Keratinocyte (primary cell): ENCODE measurements around the gene ZNF808. TPM values are rescaled to one million over a fixed set of nuclear protein-coding genes. Genes with fewer than 3 reads are reported as not detected.
"Not testable (repeated sequence)": the region's sequence is repeated elsewhere in the genome, so short reads cannot be mapped to it uniquely, and the experiment has no call there.

Experiments
- DNase-seq: peaks from one replicate; pipeline ENCODE4 v3.0.0-alpha.2; 2011; ENCODE audit warnings: low read depth, missing footprints, low spot score
- FAIRE-seq: peaks from 2 replicates; lab custom pipeline; 2011; peaks lifted over from hg19 to GRCh38; lab: Jason Lieb, UNC
- H2AFZ ChIP-seq: 2 replicates; pipeline ENCODE4 v1.6.0; 2012; ENCODE audit warnings: low read length, control low read depth, inconsistent platforms; ENCODE audit not compliant: control insufficient read depth
- H3K27ac ChIP-seq: 2 replicates; pipeline ENCODE4 v1.5.1; 2011; ENCODE audit warnings: low read length; ENCODE audit not compliant: control insufficient read depth, insufficient read depth
- H3K27me3 ChIP-seq: 3 replicates; pipeline ENCODE4 v1.6.0; 2011; ENCODE audit warnings: low read length; ENCODE audit not compliant: control insufficient read depth, insufficient read depth; ENCODE audit errors: extremely low read depth
- H3K36me3 ChIP-seq, 2 experiments: 2 replicates in 1 of 2; 3 replicates in 1 of 2; pipeline ENCODE4 v1.5.1; 2011; ENCODE audit warnings: low read length in 2 of 2, mild to moderate bottlenecking in 1 of 2; ENCODE audit not compliant: control insufficient read depth in 2 of 2, insufficient read depth in 2 of 2; ENCODE audit errors: extremely low read depth in 1 of 2
- H3K4me1 ChIP-seq: 3 replicates; pipeline ENCODE4 v1.5.1; 2011; ENCODE audit warnings: low read length; ENCODE audit not compliant: control insufficient read depth, insufficient read depth; ENCODE audit errors: extremely low read depth
- H3K4me2 ChIP-seq: 3 replicates; pipeline ENCODE4 v1.6.0; 2011; ENCODE audit warnings: low read depth, low read length; ENCODE audit not compliant: control insufficient read depth, insufficient read depth; ENCODE audit errors: extremely low read depth
- H3K4me3 ChIP-seq, 3 experiments: fragments of 200-600 bp in 1 of 3; sonication (generic) in 1 of 3; 2 replicates in 2 of 3; 3 replicates in 1 of 3; pipeline ENCODE4 v1.5.1; 2011 to 2016; ENCODE audit warnings: low read length in 3 of 3, mild to moderate bottlenecking in 3 of 3, control low read depth in 2 of 3, inconsistent platforms in 1 of 3, low read depth in 1 of 3, mixed read lengths in 1 of 3, mixed run types in 1 of 3, moderate library complexity in 1 of 3; ENCODE audit not compliant: control insufficient read depth in 2 of 3, insufficient read depth in 2 of 3; ENCODE audit errors: extremely low read depth in 1 of 3
- H3K79me2 ChIP-seq: 2 replicates; pipeline ENCODE4 v1.6.0; 2012; ENCODE audit warnings: low read length; ENCODE audit not compliant: control insufficient read depth, insufficient read depth
- H3K9ac ChIP-seq: 3 replicates; pipeline ENCODE4 v1.6.0; 2011; ENCODE audit warnings: low read length; ENCODE audit not compliant: control insufficient read depth, insufficient read depth; ENCODE audit errors: extremely low read depth
- H3K9me1 ChIP-seq: 3 replicates; pipeline ENCODE4 v1.6.0; 2011; ENCODE audit warnings: low read length; ENCODE audit not compliant: control insufficient read depth, insufficient read depth; ENCODE audit errors: extremely low read depth
- H3K9me3 ChIP-seq: 2 replicates; pipeline ENCODE4 v1.5.1; 2012; ENCODE audit warnings: low read depth, low read length; ENCODE audit not compliant: control insufficient read depth
- H4K20me1 ChIP-seq: 3 replicates; pipeline ENCODE4 v1.6.0; 2011; ENCODE audit warnings: low read length; ENCODE audit not compliant: control insufficient read depth, insufficient read depth; ENCODE audit errors: extremely low read depth
- EZH2 ChIP-seq: IDR thresholded peaks from one replicate; pipeline ENCODE4 v1.6.1; 2012; ENCODE audit warnings: inconsistent platforms, mild to moderate bottlenecking, low read length, moderate library complexity
- dilution Hi-C: fragments of 300-500 bp; cut with MboI; formaldehyde crosslinking; loops from one replicate; pipeline ENCODE4 v1.7.0; 2020; ENCODE audit warnings: low sequenced_read_pairs; ENCODE audit not compliant: extremely low pct_ligation_motif_present
- polyA plus RNA-seq, 5 experiments: library from polyadenylated mRNA; depleted of rRNA in 3 of 5; stranded (reverse) in 3 of 5; stranded (forward) in 1 of 5; unstranded in 1 of 5; fragments of >200 nt; gene quantifications; 1 replicate in 1 of 5; 2 replicates in 3 of 5; 3 replicates in 1 of 5; pipeline versions ENCODE4 v1.2.1 to v1.2.3, GENCODE V29; 2011 to 2012; ENCODE audit warnings: missing spikeins in 2 of 5, low read depth in 1 of 5, low replicate concordance in 1 of 5
- TF ChIP-seq, protein P1 (sequence below), 3 experiments: IDR thresholded peaks in 1 of 3; conservative IDR thresholded peaks in 1 of 3; optimal IDR thresholded peaks in 1 of 3; 2 replicates in 2 of 3; 3 replicates in 1 of 3; pipeline versions ENCODE3 to v1.5.1; 2011; ENCODE audit warnings: low read length in 3 of 3, mild to moderate bottlenecking in 3 of 3, moderate library complexity in 2 of 3, control low read depth in 1 of 3, inconsistent platforms in 1 of 3; ENCODE audit not compliant: insufficient read depth in 2 of 3; ENCODE audit errors: extremely low read depth in 1 of 3

ZNF808 gene
- polyA plus RNA-seq, 1 donor (not counting 4 experiments of a cell fraction or from before 2014, with no cell fraction given) = 6.8 TPM

DNA sequence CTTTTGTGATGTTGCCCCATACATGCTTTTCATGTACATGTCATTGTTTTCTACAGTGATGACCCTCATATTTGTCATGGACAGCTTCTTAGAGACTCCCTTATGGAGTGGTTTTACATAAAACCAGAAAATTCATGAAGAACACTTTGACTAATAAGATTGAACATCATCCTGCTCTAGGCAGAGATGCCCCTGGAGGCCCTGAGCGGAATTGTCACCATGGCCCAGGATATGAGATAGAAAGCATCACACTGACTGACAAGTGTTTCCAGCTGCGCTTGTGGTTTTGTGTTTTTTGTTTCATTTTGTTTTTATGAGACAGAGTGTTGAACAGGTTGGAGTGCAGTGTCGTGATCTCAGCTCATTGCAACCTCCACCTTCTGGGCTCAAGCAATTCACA, 64.8 kb downstream of the ZNF808 start:
- no peaks in the 10 kb centered on the region for H3K27me3 ChIP-seq
- H3K4me1 ChIP-seq = no peaks in the 10 kb centered on the region
- H2AFZ ChIP-seq = no peak overlapping the region
- no peak for DNase-seq
- no peak overlapping the region for H3K4me3 ChIP-seq
- dilution Hi-C loops = no loop called here
- no peaks in the 10 kb centered on the region for H3K79me2 ChIP-seq
- no peak overlapping the region for H3K27ac ChIP-seq
- no peaks in the 10 kb centered on the region for H4K20me1 ChIP-seq
- no peak overlapping the region for H3K9ac ChIP-seq
- no peak for FAIRE-seq
- no peak overlapping the region for H3K4me2 ChIP-seq
- peaks cover 6% of the 10 kb centered on the region for H3K9me3 ChIP-seq
- peaks cover 0 to 4% of the 10 kb centered on the region in 2 experiments for H3K36me3 ChIP-seq
- TF ChIP-seq, protein P1, sequence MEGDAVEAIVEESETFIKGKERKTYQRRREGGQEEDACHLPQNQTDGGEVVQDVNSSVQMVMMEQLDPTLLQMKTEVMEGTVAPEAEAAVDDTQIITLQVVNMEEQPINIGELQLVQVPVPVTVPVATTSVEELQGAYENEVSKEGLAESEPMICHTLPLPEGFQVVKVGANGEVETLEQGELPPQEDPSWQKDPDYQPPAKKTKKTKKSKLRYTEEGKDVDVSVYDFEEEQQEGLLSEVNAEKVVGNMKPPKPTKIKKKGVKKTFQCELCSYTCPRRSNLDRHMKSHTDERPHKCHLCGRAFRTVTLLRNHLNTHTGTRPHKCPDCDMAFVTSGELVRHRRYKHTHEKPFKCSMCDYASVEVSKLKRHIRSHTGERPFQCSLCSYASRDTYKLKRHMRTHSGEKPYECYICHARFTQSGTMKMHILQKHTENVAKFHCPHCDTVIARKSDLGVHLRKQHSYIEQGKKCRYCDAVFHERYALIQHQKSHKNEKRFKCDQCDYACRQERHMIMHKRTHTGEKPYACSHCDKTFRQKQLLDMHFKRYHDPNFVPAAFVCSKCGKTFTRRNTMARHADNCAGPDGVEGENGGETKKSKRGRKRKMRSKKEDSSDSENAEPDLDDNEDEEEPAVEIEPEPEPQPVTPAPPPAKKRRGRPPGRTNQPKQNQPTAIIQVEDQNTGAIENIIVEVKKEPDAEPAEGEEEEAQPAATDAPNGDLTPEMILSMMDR (optimal IDR thresholded peaks at IDR 0.05 in 1 of 3, IDR thresholded peaks at IDR 0.05 in 1 of 3, conservative IDR thresholded peaks at IDR 0.05 in 1 of 3; ENCODE audit: extremely low read depth in 1 of 3, insufficient read depth in 2 of 3, low read length in 3 of 3) = peak in 2 of 3 experiments; percentile 9 to 13
- TF ChIP-seq EZH2 = no peak
- no peaks in the 10 kb centered on the region for H3K9me1 ChIP-seq

DNA sequence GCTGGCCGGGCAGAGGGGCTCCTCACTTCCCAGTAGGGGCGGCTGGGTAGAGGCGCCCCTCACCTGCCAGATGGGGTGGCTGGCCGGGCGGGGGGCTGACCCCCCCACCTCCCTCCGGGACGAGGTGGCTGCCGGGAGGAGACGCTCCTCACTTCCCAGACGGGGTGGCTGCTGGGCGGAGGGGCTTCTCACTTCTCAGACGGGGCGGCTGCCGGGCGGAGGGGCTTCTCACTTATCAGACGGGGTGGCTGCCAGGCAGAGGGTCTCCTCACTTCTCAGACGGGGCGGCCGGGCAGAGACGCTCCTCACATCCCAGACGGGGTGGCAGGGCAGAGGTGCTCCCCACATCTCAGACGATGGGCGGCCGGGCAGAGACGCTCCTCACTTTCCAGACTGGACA, 66.0 kb downstream of the ZNF808 start:
- H2AFZ ChIP-seq, H3K4me3 ChIP-seq, H3K9me1 ChIP-seq, H4K20me1 ChIP-seq, DNase-seq, dilution Hi-C loops, H3K79me2 ChIP-seq, H3K9me3 ChIP-seq, H3K4me2 ChIP-seq, H3K36me3 ChIP-seq, H3K27me3 ChIP-seq, FAIRE-seq, H3K4me1 ChIP-seq, H3K27ac ChIP-seq, H3K9ac ChIP-seq: not testable (repeated sequence)

- H3K36me3 ChIP-seq = peaks cover 0 to 4% of the 10 kb centered on the region in 2 experiments
- no peak for DNase-seq
- no peak overlapping the region for H3K27ac ChIP-seq
- no peaks in the 10 kb centered on the region for H3K79me2 ChIP-seq
- dilution Hi-C loops = no loop called here
- H3K9me1 ChIP-seq = no peaks in the 10 kb centered on the region
- no peaks in the 10 kb centered on the region for H4K20me1 ChIP-seq
- H3K27me3 ChIP-seq = no peaks in the 10 kb centered on the region
- FAIRE-seq = no peak
- H3K4me2 ChIP-seq = no peak overlapping the region
- H3K4me1 ChIP-seq = peaks cover 4% of the 10 kb centered on the region
- no peak for TF ChIP-seq EZH2
- TF ChIP-seq, protein P1 (optimal IDR thresholded peaks at IDR 0.05 in 1 of 3, IDR thresholded peaks at IDR 0.05 in 1 of 3, conservative IDR thresholded peaks at IDR 0.05 in 1 of 3; ENCODE audit: extremely low read depth in 1 of 3, insufficient read depth in 2 of 3, low read length in 3 of 3) = no peak
- no peak overlapping the region for H2AFZ ChIP-seq
- H3K9ac ChIP-seq = no peak overlapping the region
- H3K9me3 ChIP-seq = peaks cover 4% of the 10 kb centered on the region
- no peak overlapping the region for H3K4me3 ChIP-seq
These were observed 71.8 kb downstream of the ZNF808 start for GRCh38 chr19:52599241-52599640.
